Activated CD4-positive, alpha-beta T cell treated with anti-CD3 and anti-CD28 coated beads for 36 hours (primary cell): ENCODE data around the gene SORCS2. TPM values are rescaled to one million over a fixed set of nuclear protein-coding genes. Genes with fewer than 3 reads are reported as not detected.

Experiments used
- ATAC-seq: fragments of 200-7000 bp; cut with Tn5 transposase; one replicate; pipeline ENCODE4 v1.10.0; 2021; ENCODE audit warnings: mild to moderate bottlenecking, moderate library complexity
- CTCF ChIA-PET: fragments of 350-600 bp; sonication (Branson Sonifier 250); formaldehyde crosslinking; loops from one replicate; lab custom pipeline; 2021; ENCODE audit warnings: antibody characterized with exemption; lab: Charles Lee
- POLR2A ChIA-PET: fragments of 350-600 bp; sonication (Branson Sonifier 250); formaldehyde crosslinking; loops from one replicate; lab custom pipeline; 2021; ENCODE audit warnings: antibody characterized with exemption, inconsistent platforms; lab: Charles Lee
- DNase-seq: peaks from one replicate; pipeline ENCODE4 v3.0.0-alpha.2; 2020
- H3K27ac Mint-ChIP-seq: one replicate; pipeline ENCODE4 v1.8.0; 2021; ENCODE audit warnings: mixed read lengths
- H3K27me3 Mint-ChIP-seq: one replicate; pipeline ENCODE4 v1.8.0; 2021; ENCODE audit warnings: mixed read lengths
- H3K36me3 Mint-ChIP-seq: one replicate; pipeline ENCODE4 v1.8.0; 2021; ENCODE audit warnings: low read depth, mixed read lengths
- H3K4me1 Mint-ChIP-seq: one replicate; pipeline ENCODE4 v1.8.0; 2021; ENCODE audit warnings: mixed read lengths
- H3K4me3 Mint-ChIP-seq: one replicate; pipeline ENCODE4 v1.8.0; 2021; ENCODE audit warnings: mild to moderate bottlenecking, moderate library complexity, mixed read lengths
- H3K9me3 Mint-ChIP-seq: one replicate; pipeline ENCODE4 v1.8.0; 2021; ENCODE audit warnings: low read depth, mixed read lengths
- intact Hi-C, 2 experiments: fragments of 100-400 bp; cut with DNase I in 1 of 2; cut with micrococcal nuclease in 1 of 2; formaldehyde crosslinking; loops; one replicate each; pipeline versions ENCODE4 v1.14.2 to v1.15.1; 2022 to 2024; cut with DNase I, micrococcal nuclease
- total RNA-seq, 2 experiments: library from RNA; stranded (reverse); gene quantifications; one replicate each; pipeline ENCODE4 v1.2.3, GENCODE V29; 2021

Gene SORCS2
- total RNA-seq, 2 experiments from 2014 or later, result 0.04 TPM; not detected in 1

DNA sequence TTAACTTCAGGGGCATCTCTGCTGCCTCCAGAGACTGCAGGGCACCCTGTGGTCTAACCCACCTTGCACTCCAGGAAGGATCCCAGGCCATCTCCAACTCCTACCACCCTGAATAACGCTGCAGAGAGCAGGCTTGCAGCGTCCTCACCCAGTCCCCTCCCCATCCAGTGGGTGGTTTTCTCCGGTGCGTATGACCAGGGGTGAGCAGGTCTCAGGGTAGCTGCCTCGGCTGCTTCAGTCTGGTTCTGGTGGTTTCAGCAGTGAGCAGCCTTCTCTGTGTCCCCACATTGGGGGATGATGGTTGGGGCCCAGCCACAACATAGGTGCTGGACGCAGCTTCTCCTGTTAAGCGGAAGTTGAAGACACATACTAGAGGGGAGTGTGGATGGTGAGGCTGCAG lies 38.6 kb upstream of the SORCS2 start:
- CTCF ChIA-PET, result no interaction called here
- no peaks in the 10 kb centered on the region for H3K4me1 Mint-ChIP-seq
- H3K27ac Mint-ChIP-seq, result no peak overlapping the region
- no peaks in the 10 kb centered on the region for H3K36me3 Mint-ChIP-seq
- POLR2A ChIA-PET, result no interaction called here
- no peak overlapping the region for H3K4me3 Mint-ChIP-seq
- no peak for DNase-seq
- no peak for ATAC-seq
- intact Hi-C loops, result no loop called here
- no peaks in the 10 kb centered on the region for H3K9me3 Mint-ChIP-seq
- H3K27me3 Mint-ChIP-seq, result peaks cover 14% of the 10 kb centered on the region

- CTCF ChIA-PET, result interaction anchor here (0.5 kb wide), 1 partner anchor 67 kb away, joined by 3 read pairs; no protein-coding TSS in a partner anchor
- H3K27ac Mint-ChIP-seq, result no peak overlapping the region
- DNase-seq (no peak), ATAC-seq (no peak)
- no peaks in the 10 kb centered on the region for H3K4me1 Mint-ChIP-seq
- peaks cover 14% of the 10 kb centered on the region for H3K27me3 Mint-ChIP-seq
- POLR2A ChIA-PET, result no interaction called here
- H3K4me3 Mint-ChIP-seq, result no peak overlapping the region
- no peaks in the 10 kb centered on the region for H3K9me3 Mint-ChIP-seq
- no peaks in the 10 kb centered on the region for H3K36me3 Mint-ChIP-seq
- intact Hi-C loops, result no loop called here
These were observed 37.9 kb upstream of the SORCS2 start for GRCh38 chr4:7154351-7154981.

DNA sequence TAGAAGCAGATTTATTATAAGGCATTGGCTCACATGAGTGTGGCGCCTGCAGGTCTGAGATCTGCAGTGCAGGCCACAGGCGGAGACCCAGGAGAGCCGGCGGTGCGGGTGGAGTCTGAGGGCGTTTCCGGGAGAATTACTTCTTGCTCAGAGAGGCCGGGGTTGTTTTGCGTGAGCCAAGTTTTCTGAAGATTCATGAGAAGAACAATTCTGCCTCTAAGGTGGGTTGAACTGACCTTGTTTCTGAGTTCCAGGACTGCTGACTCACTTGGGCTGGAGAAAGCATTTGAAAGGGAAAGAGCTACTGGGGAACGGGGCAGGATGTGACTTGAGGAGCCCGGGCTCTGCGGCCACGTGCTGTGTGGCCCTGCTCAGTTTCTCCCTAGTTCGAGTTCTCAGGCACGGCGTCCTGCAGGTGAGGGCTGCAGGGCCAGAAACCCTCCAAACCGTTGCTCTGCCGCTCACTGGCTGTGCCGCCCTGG lies 36.7 kb upstream of the SORCS2 start:
- POLR2A ChIA-PET, result no interaction called here
- intact Hi-C loops, result no loop called here
- no peak overlapping the region for H3K27ac Mint-ChIP-seq
- no peaks in the 10 kb centered on the region for H3K4me1 Mint-ChIP-seq
- no peaks in the 10 kb centered on the region for H3K9me3 Mint-ChIP-seq
- H3K36me3 Mint-ChIP-seq, result no peaks in the 10 kb centered on the region
- no peak overlapping the region for H3K4me3 Mint-ChIP-seq
- DNase-seq (no peak), ATAC-seq (no peak)
- H3K27me3 Mint-ChIP-seq, result peaks cover 14% of the 10 kb centered on the region
- CTCF ChIA-PET, result no interaction called here

- CTCF ChIA-PET, result no interaction called here
- H3K9me3 Mint-ChIP-seq, result no peaks in the 10 kb centered on the region
- peaks cover 11% of the 10 kb centered on the region for H3K27me3 Mint-ChIP-seq
- no peaks in the 10 kb centered on the region for H3K4me1 Mint-ChIP-seq
- intact Hi-C loops, result no loop called here
- H3K4me3 Mint-ChIP-seq, result no peak overlapping the region
- no peaks in the 10 kb centered on the region for H3K36me3 Mint-ChIP-seq
- DNase-seq (no peak), ATAC-seq (no peak)
- no peak overlapping the region for H3K27ac Mint-ChIP-seq
- POLR2A ChIA-PET, result no interaction called here
These were observed 36.0 kb upstream of the SORCS2 start for GRCh38 chr4:7156328-7156727.

GRCh38 chr4:7156761-7157488 lies 35.4 kb upstream of the SORCS2 start:
- ChIA-PET POLR2A (no interaction called here), CTCF (no interaction called here)
- Mint-ChIP-seq H3K36me3 (no peaks in the 10 kb centered on the region), H3K27me3 (peaks cover 12% of the 10 kb centered on the region), H3K27ac (no peak overlapping the region), H3K9me3 (no peaks in the 10 kb centered on the region), H3K4me3 (no peak overlapping the region), H3K4me1 (no peaks in the 10 kb centered on the region)
- intact Hi-C loops, result no loop called here
- no peak for ATAC-seq
- no peak for DNase-seq

GRCh38 chr4:7157666-7158065 lies 34.7 kb upstream of the SORCS2 start:
- intact Hi-C loops, result no loop called here
- no peak overlapping the region for H3K4me3 Mint-ChIP-seq
- H3K4me1 Mint-ChIP-seq, result no peaks in the 10 kb centered on the region
- no peak overlapping the region for H3K27ac Mint-ChIP-seq
- H3K36me3 Mint-ChIP-seq, result no peaks in the 10 kb centered on the region
- H3K9me3 Mint-ChIP-seq, result no peaks in the 10 kb centered on the region
- no peak for DNase-seq
- POLR2A ChIA-PET, result no interaction called here
- CTCF ChIA-PET, result no interaction called here
- no peak for ATAC-seq
- peaks cover 13% of the 10 kb centered on the region for H3K27me3 Mint-ChIP-seq

DNA sequence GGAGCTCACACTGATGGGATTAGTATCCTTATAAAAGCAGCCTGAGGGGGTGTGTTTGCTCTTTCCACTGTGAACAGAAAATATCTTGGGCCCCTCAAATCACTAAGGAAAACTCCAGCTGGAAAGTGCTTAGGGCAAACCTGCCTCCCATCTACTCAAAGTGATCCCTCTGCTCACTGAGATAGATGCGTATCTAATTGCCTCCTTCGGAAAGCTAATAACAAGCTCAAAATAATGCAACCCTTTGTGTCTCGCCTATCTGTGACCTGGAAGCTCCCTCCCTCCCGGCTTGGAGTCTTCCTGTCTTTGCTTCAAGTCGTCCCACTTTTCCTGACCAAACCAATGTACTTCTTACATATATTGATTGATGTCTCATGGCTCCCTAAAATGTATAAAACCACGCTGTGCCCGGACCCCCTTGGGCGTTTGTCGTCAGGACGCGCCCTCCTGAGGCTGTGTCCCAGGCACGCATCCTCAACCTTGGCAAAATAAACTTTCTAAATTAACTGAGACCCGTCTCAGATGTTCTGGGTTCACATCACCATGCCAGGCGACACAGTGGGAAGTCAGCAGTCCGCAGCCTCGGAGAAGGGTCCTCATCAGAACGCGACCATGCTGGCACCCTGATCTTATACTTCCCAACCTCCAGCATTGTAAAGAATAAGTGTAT lies 34.1 kb upstream of the SORCS2 start:
- H3K36me3 Mint-ChIP-seq, result no peaks in the 10 kb centered on the region
- H3K4me1 Mint-ChIP-seq, result no peaks in the 10 kb centered on the region
- DNase-seq (no peak), ATAC-seq (no peak)
- ChIA-PET POLR2A (no interaction called here), CTCF (no interaction called here)
- H3K9me3 Mint-ChIP-seq, result no peaks in the 10 kb centered on the region
- intact Hi-C loops, result no loop called here
- H3K4me3 Mint-ChIP-seq, result no peak overlapping the region
- H3K27me3 Mint-ChIP-seq, result peaks cover 10% of the 10 kb centered on the region
- H3K27ac Mint-ChIP-seq, result no peak overlapping the region

DNA sequence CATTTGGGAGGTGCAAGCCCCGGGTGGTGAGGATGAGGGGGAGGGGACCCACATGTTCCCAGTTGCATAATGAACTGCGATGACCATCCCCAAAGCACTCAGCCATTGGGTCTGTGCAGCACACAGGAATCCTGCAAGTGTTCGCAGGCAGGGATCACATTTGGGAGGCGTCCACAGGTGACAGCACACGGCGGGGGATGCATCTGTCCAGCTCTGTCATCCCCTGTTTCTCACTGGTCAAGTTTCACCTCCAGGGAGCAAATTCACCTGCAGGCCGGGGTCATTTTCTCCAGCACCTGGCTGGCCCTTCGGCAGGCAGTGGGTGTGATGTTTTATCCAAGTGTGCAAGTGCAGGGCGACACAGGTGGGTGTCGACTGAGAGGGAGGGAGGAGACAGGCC lies 33.3 kb upstream of the SORCS2 start:
- H3K9me3 Mint-ChIP-seq, result no peaks in the 10 kb centered on the region
- ATAC-seq (no peak), DNase-seq (no peak)
- H3K4me3 Mint-ChIP-seq, result no peak overlapping the region
- no peaks in the 10 kb centered on the region for H3K36me3 Mint-ChIP-seq
- peaks cover 10% of the 10 kb centered on the region for H3K27me3 Mint-ChIP-seq
- POLR2A ChIA-PET, result no interaction called here
- no peak overlapping the region for H3K27ac Mint-ChIP-seq
- CTCF ChIA-PET, result no interaction called here
- no peaks in the 10 kb centered on the region for H3K4me1 Mint-ChIP-seq
- intact Hi-C loops, result no loop called here

DNA sequence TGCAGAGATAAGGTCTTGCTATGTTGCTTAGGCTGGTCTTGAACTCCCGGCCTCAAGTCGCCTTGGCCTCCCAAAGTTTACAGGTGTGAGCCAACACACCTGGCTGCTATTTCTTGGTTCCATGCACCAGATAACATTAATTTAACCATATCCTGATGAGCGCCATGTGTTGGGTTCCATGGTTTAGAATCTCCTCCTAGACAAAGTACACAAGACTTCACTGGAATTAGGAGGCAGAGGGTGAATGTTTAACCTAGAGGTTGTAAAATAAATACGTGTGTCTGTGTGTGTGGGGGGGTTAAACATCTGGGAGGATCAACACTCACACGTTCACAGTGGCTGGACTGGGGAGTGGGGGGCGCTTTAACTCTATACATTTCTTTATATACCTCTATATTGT lies 32.4 kb upstream of the SORCS2 start:
- no peak overlapping the region for H3K4me3 Mint-ChIP-seq
- no peak overlapping the region for H3K27ac Mint-ChIP-seq
- peaks cover 10% of the 10 kb centered on the region for H3K27me3 Mint-ChIP-seq
- ChIA-PET POLR2A (no interaction called here), CTCF (no interaction called here)
- no peaks in the 10 kb centered on the region for H3K4me1 Mint-ChIP-seq
- intact Hi-C loops, result no loop called here
- no peaks in the 10 kb centered on the region for H3K36me3 Mint-ChIP-seq
- ATAC-seq (no peak), DNase-seq (no peak)
- H3K9me3 Mint-ChIP-seq, result no peaks in the 10 kb centered on the region

GRCh38 chr4:7160439-7160838 lies 31.9 kb upstream of the SORCS2 start:
- Mint-ChIP-seq H3K27ac (no peak overlapping the region), H3K4me1 (no peaks in the 10 kb centered on the region), H3K9me3 (no peaks in the 10 kb centered on the region), H3K36me3 (no peaks in the 10 kb centered on the region), H3K27me3 (peaks cover 8% of the 10 kb centered on the region), H3K4me3 (no peak overlapping the region)
- intact Hi-C loops, result no loop called here
- CTCF ChIA-PET, result no interaction called here
- POLR2A ChIA-PET, result no interaction called here
- DNase-seq (no peak), ATAC-seq (no peak)

- no peak overlapping the region for H3K4me3 Mint-ChIP-seq
- ChIA-PET POLR2A (no interaction called here), CTCF (interaction anchor here (0.5 kb wide), 1 partner anchor 48 kb away, joined by 4 read pairs; no protein-coding TSS in a partner anchor)
- no peaks in the 10 kb centered on the region for H3K9me3 Mint-ChIP-seq
- ATAC-seq (no peak), DNase-seq (no peak)
- H3K27me3 Mint-ChIP-seq, result peaks cover 8% of the 10 kb centered on the region
- H3K4me1 Mint-ChIP-seq, result no peaks in the 10 kb centered on the region
- intact Hi-C loops, result no loop called here
- no peaks in the 10 kb centered on the region for H3K36me3 Mint-ChIP-seq
- no peak overlapping the region for H3K27ac Mint-ChIP-seq
These were observed 31.3 kb upstream of the SORCS2 start for GRCh38 chr4:7160951-7161440.
